MM.1S (cell line): ENCODE results near the gene TBX4.

Experiments used
- DNase-seq: peaks from one replicate; pipeline ENCODE4 v3.0.0-alpha.2; 2015
- H2AFZ ChIP-seq: fragments of 300-600 bp; sonication (generic); 2 replicates; pipeline ENCODE4 v1.6.0; 2016; ENCODE audit warnings: antibody characterized with exemption, low read length
- H3F3A ChIP-seq: fragments of 300-600 bp; sonication (generic); 2 replicates; pipeline ENCODE4 v1.6.1; 2016; ENCODE audit warnings: mild to moderate bottlenecking, antibody characterized with exemption, low read length, moderate library complexity, mixed read lengths; ENCODE audit not compliant: insufficient read depth
- H3K27ac ChIP-seq: fragments of 300-600 bp; sonication (generic); 2 replicates; pipeline ENCODE4 v1.5.1; 2016; ENCODE audit warnings: mild to moderate bottlenecking, low read length
- H3K27me3 ChIP-seq: fragments of 300-600 bp; sonication (generic); replicated peaks from 2 replicates; pipeline ENCODE4 v1.6.0; 2016; ENCODE audit warnings: low read length; ENCODE audit not compliant: insufficient read depth
- H3K36me3 ChIP-seq: fragments of 300-600 bp; sonication (generic); replicated peaks from 2 replicates; pipeline ENCODE4 v1.6.1; 2016; ENCODE audit warnings: mild to moderate bottlenecking, low read length, mixed read lengths; ENCODE audit not compliant: insufficient read depth
- H3K4me1 ChIP-seq: fragments of 300-600 bp; sonication (generic); 2 replicates; pipeline ENCODE4 v1.6.1; 2016; ENCODE audit warnings: low read length, mixed read lengths
- H3K4me2 ChIP-seq: fragments of 300-600 bp; sonication (generic); 2 replicates; pipeline ENCODE4 v1.6.0; 2016; ENCODE audit warnings: low read depth, low read length
- H3K4me3 ChIP-seq: fragments of 300-600 bp; sonication (generic); 2 replicates; pipeline ENCODE4 v1.5.1; 2016; ENCODE audit warnings: low read length, mixed read lengths
- H3K79me2 ChIP-seq: fragments of 300-600 bp; sonication (generic); 2 replicates; pipeline ENCODE4 v1.6.1; 2016; ENCODE audit warnings: mixed run types, low read length, mixed read lengths
- H3K9ac ChIP-seq: fragments of 300-600 bp; sonication (generic); 2 replicates; pipeline ENCODE4 v1.6.1; 2016; ENCODE audit warnings: low read length, mixed read lengths
- H3K9me2 ChIP-seq: fragments of 300-600 bp; sonication (generic); replicated peaks from 2 replicates; pipeline ENCODE4 v1.6.1; 2016; ENCODE audit warnings: mild to moderate bottlenecking, low read length, mixed read lengths; ENCODE audit not compliant: insufficient read depth
- H3K9me3 ChIP-seq: fragments of 300-600 bp; sonication (generic); replicated peaks from 2 replicates; pipeline ENCODE4 v1.6.1; 2016; ENCODE audit warnings: mild to moderate bottlenecking, low read length, mixed read lengths; ENCODE audit not compliant: insufficient read depth
- H4K20me1 ChIP-seq: fragments of 300-600 bp; sonication (generic); 2 replicates; pipeline ENCODE4 v1.6.1; 2016; ENCODE audit warnings: mild to moderate bottlenecking, low read length, moderate library complexity, mixed read lengths; ENCODE audit not compliant: insufficient read depth
- EZH2 ChIP-seq: fragments of 300-600 bp; sonication (generic); optimal IDR thresholded peaks from 2 replicates; pipeline ENCODE3; 2017; ENCODE audit warnings: low read depth, mild to moderate bottlenecking, antibody characterized with exemption, low read length, mixed read lengths
- EZH2phosphoT487 ChIP-seq: fragments of 300-600 bp; sonication (generic); IDR thresholded peaks from 2 replicates; pipeline ENCODE4 v1.6.1; 2018; ENCODE audit warnings: antibody characterized with exemption, low read length
- TF ChIP-seq, protein P1 (sequence below): fragments of 300-600 bp; sonication (generic); IDR thresholded peaks from 2 replicates; pipeline ENCODE4 v1.5.1; 2016; ENCODE audit warnings: antibody characterized with exemption, low read length, mixed read lengths

TBX4 gene

DNA sequence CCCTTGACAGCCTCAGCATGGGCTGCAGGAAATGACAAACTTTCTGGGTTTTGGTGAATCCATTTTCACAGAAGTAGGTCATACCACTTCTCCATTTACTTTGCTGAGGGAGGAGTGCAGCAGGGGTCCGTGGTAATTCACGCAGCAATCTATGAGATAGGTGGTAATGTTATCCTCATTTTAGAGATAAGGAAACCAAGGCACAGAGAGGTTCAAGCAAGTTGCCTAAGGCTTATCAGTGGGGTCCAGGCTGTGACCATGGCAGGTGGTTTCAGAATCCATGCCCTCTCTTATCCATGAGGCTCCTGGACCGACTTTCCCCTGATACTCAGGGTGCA lies 12.6 kb downstream of the TBX4 start:
- TF ChIP-seq, protein P1, sequence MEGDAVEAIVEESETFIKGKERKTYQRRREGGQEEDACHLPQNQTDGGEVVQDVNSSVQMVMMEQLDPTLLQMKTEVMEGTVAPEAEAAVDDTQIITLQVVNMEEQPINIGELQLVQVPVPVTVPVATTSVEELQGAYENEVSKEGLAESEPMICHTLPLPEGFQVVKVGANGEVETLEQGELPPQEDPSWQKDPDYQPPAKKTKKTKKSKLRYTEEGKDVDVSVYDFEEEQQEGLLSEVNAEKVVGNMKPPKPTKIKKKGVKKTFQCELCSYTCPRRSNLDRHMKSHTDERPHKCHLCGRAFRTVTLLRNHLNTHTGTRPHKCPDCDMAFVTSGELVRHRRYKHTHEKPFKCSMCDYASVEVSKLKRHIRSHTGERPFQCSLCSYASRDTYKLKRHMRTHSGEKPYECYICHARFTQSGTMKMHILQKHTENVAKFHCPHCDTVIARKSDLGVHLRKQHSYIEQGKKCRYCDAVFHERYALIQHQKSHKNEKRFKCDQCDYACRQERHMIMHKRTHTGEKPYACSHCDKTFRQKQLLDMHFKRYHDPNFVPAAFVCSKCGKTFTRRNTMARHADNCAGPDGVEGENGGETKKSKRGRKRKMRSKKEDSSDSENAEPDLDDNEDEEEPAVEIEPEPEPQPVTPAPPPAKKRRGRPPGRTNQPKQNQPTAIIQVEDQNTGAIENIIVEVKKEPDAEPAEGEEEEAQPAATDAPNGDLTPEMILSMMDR: no peak
- TF ChIP-seq EZH2 (no peak), EZH2phosphoT487 (no peak)
- H3K79me2 ChIP-seq: no peaks in the 10 kb centered on the region
- no peak for DNase-seq
- H3K4me2 ChIP-seq: no peak overlapping the region
- no peak overlapping the region for H2AFZ ChIP-seq
- no peaks in the 10 kb centered on the region for H3K36me3 ChIP-seq
- peaks cover 21% of the 10 kb centered on the region for H3K27me3 ChIP-seq
- no peak overlapping the region for H3K27ac ChIP-seq
- H3F3A ChIP-seq: no peaks in the 10 kb centered on the region
- H3K9me3 ChIP-seq: no peaks in the 10 kb centered on the region
- no peaks in the 10 kb centered on the region for H3K4me1 ChIP-seq
- no peak overlapping the region for H3K9ac ChIP-seq
- no peak overlapping the region for H3K4me3 ChIP-seq
- H3K9me2 ChIP-seq: no peaks in the 10 kb centered on the region
- H4K20me1 ChIP-seq: no peaks in the 10 kb centered on the region

DNA sequence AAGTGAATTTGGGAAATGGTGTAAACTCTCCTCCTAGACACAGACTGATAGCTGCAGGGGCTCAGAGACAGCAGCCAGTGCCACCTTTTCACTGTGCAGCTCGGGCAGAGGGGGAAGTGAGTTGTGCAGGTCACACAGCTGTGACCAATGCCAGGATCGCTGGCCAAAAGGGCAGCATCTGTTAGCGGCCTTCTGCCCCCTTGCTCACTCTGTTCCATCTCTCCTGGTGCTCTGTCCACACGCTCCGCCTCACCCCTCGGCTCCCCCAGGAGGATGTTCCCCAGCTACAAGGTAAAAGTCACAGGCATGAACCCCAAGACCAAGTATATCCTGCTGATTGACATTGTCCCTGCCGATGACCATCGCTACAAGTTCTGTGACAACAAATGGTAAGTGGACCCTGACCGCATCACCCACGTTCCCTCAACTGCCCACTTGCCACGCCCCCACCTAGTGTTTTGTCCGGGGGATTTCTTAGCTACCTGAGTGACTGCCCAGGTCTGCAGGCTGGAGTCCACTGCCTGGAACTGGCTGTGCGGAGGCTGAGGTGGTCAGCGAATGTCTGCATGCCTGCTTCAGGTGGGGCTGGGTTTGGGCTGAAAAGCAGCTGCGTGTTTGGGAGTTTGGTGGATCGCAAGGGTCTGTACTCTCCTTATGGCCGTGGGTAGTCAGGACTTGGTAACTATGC lies 13.5 kb downstream of the TBX4 start:
- Histone ChIP-seq H3K36me3 (no peaks in the 10 kb centered on the region), H3K9me3 (no peaks in the 10 kb centered on the region), H3K4me2 (no peak overlapping the region), H3K4me1 (no peaks in the 10 kb centered on the region), H3K9ac (no peak overlapping the region), H4K20me1 (no peaks in the 10 kb centered on the region), H3K79me2 (no peaks in the 10 kb centered on the region), H3K27me3 (peaks cover 21% of the 10 kb centered on the region), H3K9me2 (no peaks in the 10 kb centered on the region), H3F3A (no peaks in the 10 kb centered on the region), H3K27ac (no peak overlapping the region), H2AFZ (no peak overlapping the region), H3K4me3 (no peak overlapping the region)
- DNase-seq: no peak
- TF ChIP-seq EZH2 (no peak), EZH2phosphoT487 (no peak)
- TF ChIP-seq, protein P1: no peak

- Histone ChIP-seq H3K4me3 (no peak overlapping the region), H4K20me1 (no peaks in the 10 kb centered on the region), H3K9ac (no peak overlapping the region), H3K4me1 (no peaks in the 10 kb centered on the region), H3K9me3 (no peaks in the 10 kb centered on the region), H2AFZ (no peak overlapping the region), H3K36me3 (no peaks in the 10 kb centered on the region), H3F3A (no peaks in the 10 kb centered on the region), H3K27ac (no peak overlapping the region), H3K79me2 (no peaks in the 10 kb centered on the region), H3K9me2 (no peaks in the 10 kb centered on the region), H3K27me3 (peaks cover 16% of the 10 kb centered on the region), H3K4me2 (no peak overlapping the region)
- TF ChIP-seq, protein P1: no peak
- no peak for TF ChIP-seq EZH2phosphoT487
- no peak for TF ChIP-seq EZH2
- no peak for DNase-seq
Measured at GRCh38 chr17:61466246-61466645, 14.0 kb downstream of the TBX4 start.
